GM03348 (cell line): ENCODE results near the gene ZSCAN5A.
"Not testable (repeated sequence)": the region's sequence is repeated elsewhere in the genome, so short reads cannot be mapped to it uniquely, and the experiment has no call there.

Experiments used
- DNase-seq: peaks from one replicate; pipeline ENCODE4 v3.0.0; 2012; ENCODE audit warnings: low spot score

The ZSCAN5A gene

DNA sequence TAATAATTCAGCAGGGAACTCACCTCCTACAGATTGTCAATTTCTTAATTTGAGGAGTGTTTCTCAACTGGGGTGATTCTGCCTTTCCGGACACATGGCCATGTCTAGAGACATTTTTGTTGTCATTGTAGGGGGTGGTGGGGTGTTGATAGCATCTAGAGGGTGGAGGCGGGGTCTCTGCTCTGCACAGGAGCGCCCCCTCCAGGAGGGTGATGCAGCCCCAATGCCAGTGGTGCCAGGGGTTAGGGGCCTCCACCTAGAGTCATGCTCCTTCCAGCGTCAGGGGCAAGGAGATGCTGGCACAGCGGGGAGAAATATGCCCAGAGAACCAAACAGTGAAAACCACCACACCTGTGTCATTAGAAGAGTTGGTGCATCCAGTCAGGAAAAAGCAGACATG, 107.1 kb downstream of the ZSCAN5A start:
- DNase-seq: not testable (repeated sequence)

DNA sequence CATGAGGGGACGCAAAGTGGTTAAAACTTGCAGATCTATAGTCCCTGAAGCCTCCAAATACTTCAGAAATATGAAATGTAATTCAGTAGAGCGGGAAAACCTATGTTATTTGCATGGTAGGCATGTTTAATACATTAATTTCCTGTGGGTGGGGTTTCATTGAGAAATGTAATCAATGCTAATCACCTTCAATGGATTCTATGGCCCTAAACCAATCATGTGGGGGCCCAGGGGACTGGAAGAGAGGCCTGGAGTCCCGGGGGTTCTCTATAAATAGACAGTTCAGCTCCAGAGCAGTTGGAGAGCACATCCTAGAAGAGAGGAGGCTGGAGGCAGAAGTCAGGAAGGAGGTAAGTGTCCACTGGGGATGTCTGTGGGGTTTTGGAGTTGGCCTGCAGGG, 112.7 kb downstream of the ZSCAN5A start, which contains the start of gene ZSCAN5C:
TSS of gene ZSCAN5C (plus strand) at position 301 of the 400 bp plus-strand sequence. CDS start 3,641 bp downstream, outside the sequence.
- no peak for DNase-seq

DNA sequence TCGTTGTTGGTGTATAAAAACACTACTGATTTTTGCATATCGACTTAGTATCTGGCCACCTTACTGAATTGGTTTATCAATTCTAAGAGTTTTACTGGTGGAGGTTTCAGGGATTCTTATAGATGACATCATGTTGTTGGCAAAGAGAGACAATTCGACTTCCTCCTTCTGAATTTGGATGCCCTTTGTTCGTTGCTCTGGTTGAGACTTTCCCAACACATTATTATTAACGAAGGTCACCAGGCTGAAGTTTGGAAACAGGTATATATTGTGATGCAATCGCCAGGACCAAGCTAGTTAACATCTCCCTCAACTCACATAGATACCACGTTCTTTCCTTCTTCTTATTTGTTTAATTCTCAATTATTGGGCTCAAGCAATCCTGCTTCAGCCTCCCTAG, 115.0 kb downstream of the ZSCAN5A start:
- no peak for DNase-seq

DNA sequence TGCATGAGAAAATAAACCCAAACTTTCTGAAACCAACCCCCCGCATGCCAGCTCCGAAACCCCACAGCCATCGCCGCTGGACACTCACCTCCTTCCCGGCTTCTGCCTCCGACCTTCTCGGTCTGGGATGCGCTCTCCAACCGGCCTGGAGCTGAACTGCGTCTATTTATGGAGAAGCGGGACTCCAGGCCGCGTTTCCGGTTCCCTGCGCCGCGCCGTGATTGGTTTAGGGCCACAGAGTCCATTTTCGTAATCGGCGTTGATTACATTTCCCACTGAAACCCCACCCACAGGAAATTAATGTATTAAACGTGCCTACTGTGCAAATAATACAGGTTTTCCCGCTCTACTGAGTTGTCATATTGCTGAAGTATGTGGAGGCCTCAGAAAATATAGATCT, 117.0 kb downstream of the ZSCAN5A start, which contains the start of gene ZSCAN5B:
TSS of gene ZSCAN5B (minus strand) at position 138 of the 400 bp plus-strand sequence. CDS start 4,731 bp downstream, outside the sequence.
- not testable (repeated sequence) for DNase-seq

DNA sequence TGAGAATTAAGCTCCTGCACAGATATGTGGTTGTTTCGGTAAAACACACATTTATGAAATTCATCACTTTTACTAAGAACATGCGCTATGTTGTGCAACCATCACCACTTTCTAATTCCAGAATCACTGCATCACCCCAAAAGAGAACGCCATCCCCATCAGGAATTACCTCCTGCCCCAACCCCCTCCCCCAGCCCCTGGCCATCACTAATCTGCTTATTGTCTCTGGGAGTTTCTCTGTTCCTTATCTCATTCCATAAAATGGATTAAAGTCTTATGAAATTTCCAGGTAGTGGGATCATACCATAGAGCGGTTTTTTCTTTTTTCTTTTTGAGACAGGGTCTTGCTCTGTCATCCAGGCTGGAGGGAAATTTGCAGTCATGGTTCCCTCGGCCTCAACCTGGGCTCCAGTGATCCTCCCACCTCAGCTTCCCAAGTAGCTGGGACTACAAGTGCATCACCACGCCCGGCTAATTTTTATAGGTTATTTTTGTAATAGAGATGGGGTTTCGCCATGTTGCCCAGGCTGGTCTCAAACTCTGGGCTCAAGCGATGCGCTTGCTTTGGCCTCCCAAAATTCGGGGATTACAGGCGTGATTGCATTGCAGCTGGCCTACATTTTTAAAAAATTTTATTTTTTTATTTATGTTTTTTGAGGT, 120.5 kb downstream of the ZSCAN5A start:
- DNase-seq: no peak

DNA sequence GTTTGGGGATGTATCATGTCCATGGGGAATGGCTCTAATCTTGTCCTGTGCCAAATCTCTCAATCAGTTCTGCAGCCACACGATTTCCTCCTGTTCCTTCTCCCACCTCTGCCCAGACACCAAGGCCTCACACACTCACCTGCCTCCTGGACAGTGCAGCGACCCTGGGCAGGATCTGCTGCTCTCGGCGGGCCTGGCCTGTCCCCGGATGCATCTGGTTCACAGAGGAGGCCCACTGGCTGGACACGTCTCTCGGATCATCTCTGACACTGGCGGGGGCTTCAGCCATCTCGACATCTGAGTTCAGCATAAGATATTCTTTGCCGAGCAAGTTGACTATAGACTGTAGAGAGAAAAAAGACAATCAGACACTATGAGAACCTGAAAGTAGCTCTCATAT, 122.9 kb downstream of the ZSCAN5A start:
- DNase-seq: no peak

DNA sequence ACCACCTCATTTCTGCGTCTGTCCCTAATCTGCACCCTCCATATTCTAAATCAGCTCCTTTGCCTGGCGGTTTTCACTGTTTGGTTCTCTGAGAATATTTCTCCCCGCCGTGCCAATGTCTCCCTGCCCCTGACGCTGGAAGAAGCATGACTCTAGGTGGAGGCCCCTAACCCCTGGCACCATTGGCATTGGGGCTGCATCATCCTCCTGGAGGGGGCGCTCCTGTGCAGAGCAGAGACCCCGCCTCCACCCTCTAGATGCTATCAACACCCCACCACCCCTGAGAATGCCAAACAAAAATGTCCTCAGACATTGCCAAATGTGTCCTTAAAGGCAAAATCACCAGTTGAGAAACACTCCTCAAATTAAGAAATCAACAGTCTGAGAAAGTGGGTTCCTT, 123.5 kb downstream of the ZSCAN5A start:
- DNase-seq: no peak

DNA sequence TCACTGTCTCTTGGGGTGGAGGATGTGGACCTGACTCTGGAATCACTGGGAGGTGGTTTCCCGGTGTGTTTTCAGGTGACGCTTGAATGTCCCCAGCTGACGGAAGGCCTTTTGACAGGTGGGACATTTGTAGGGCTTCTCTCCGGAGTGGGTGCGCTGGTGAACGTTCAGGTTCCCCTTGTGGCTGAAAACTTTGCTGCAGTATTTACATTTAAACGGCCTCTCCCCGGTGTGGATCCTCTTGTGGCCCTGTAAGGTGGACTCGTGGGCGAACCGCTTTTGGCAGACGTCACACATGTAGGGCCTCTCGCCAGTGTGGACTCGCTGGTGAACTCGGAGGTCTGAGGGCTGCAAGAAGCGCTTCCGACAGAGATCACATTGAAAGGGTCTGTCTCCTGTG, 124.9 kb downstream of the ZSCAN5A start:
- no peak for DNase-seq

DNA sequence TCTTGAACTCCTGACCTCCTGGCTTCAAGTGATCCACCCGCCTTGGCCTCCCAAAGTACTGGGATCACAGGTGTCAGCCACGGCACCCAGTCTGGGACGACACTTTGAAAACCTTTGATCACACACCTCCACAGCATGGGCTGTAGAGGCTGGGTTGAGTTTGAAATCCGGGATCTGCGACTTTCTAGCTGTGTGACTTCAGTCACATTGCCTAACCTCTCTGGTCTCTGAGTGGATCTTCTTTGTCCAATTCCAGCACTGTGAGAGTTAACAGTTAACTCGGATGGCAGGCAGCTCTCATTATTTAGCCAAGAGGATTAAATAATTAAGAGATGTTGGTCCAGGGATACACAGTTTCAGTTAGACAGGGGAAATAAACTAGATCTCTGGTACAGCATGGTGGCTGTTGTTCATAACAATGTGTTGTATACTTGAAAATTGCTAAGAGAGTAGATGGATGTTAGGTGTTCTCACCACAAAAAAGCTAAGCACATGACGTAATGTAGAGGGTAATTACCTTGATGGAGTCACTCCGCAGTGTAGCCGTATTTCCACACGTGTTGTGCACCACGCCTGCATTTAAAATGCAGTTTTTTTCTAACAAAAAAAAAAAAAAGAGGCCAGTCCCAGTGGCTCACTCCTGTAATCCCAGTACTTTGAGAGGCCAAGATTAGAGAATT, 136.9 kb downstream of the ZSCAN5A start:
- no peak for DNase-seq

DNA sequence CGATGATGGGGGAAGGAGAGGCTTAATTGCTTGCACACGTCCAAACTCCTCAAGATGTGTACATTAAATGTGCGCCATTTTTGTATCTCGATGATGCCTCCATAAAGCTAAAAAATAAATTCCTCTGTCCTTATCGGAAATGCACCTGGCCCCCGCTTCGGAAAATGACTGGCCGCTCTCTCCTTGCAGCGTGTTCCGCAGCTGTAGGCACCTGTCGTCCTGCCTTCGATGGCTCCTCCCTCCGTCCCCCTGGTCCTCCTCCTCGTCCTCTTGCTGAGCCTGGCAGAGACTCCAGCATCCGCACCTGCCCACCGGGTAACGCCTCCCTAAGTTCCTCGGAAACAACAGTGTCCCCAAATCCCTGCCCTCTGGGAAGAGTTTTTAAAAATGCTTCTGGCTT, 137.8 kb downstream of the ZSCAN5A start:
- DNase-seq: no peak

DNA sequence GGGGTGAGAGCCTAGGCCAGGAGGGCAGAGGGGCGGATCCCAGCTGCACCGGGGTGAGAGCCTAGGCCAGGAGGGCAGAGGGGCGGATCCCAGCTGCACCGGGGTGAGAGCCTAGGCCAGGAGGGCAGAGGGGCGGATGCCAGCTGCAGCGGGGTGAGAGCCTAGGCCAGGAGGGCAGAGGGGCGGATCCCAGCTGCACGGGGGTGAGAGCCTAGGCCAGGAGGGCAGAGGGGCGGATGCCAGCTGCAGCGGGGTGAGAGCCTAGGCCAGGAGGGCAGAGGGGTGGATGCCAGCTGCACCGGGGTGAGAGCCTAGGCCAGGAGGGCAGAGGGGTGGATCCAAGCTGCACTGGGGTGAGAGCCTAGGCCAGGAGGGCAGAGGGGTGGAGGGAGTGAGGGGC, 138.3 kb downstream of the ZSCAN5A start:
- DNase-seq: not testable (repeated sequence)

DNA sequence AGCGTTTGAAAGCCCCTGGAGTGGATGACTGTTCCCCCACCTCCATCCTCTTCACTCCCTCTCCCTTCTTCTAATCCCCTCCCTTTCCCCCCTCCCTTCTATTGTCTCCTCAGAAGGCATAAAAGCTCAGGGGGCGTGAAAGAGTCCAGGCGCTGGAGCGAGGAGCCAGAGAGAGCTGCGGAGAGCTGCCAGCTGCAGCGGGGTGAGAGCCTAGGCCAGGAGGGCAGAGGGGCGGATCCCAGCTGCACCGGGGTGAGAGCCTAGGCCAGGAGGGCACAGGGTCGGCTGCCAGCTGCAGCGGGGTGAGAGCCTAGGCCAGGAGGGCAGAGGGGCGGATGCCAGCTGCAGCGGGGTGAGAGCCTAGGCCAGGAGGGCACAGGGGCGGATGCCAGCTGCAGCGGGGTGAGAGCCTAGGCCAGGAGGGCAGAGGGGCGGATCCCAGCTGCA, 138.8 kb downstream of the ZSCAN5A start, which contains the start of gene GALP:
TSS of gene GALP (plus strand) at position 148 of the 447 bp plus-strand sequence. CDS start 1,101 bp downstream, outside the sequence.
- not testable (repeated sequence) for DNase-seq

DNA sequence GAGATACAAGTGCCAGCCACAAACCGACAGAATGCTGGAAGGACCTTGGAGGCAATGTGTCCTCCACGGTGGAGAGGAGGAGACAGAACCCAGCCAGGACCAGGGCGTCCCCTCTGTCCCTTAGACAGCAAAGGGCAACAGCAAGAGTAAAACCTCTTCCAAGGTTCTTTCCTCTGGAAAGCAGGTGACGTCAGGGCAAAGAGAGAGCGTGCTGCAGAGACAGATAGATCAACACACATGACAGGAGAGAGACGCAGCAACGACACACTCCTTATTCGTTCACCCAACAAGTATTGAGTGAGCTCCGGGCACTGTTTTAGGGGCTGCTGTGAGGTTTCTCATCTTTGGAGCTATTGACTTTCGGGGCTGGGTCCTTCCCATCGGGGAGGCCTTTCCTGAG, 140.1 kb downstream of the ZSCAN5A start:
- DNase-seq: no peak

DNA sequence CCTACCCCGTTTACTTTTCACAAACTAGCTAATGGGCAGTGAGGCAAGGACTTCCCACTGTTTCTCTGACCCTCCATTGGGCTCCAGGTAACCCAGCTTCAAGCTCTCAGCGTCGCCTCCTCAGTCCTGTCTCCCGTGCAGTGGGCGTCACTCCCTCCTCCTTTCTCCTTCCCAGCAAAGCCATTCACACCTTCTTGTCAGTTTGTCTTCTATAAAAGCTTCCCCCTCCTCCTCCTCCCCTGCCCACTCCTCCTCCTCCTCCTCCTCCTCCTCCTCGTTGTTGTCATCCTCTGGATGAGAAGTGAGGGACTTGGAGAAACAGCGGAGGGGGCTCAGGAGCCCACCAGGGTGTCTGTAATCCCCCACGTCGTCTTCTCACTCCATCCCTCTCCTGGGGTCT, 140.6 kb downstream of the ZSCAN5A start:
- no peak for DNase-seq
